ENCODE data around the gene CHCHD3.

The CHCHD3 gene

DNA sequence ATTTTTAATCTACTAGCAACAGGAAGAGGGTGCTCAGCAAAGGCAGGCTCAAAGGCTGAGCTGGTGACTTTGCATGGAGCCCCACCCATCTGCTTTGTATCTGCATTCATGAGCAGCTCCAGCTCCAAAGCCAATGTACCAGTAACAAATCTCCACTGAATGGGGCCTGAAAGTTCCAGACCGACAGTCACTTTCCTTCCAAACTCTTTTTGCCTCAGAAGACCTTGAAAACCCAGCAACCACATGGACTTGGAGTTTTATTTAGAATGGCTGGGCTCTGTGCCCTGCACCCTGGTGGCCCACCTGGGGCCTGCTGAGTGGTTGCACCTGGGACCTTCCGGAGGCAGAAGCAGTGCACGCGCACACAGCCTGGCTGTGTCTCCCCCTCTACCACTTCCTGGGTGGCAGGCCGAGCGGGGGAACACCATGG is 310.6 kb downstream of the CHCHD3 start:
- H4K20me1 ChIP-seq (ENCODE audit: insufficient read depth), result no peaks in the 10 kb centered on the region
- no peak overlapping the region for H2AFZ ChIP-seq (ENCODE audit: low read depth)
- H3K27me3 ChIP-seq (ENCODE audit: insufficient read depth, low read depth), result no peaks in the 10 kb centered on the region
- no peak overlapping the region for H3K9ac ChIP-seq
- H3K79me2 ChIP-seq (ENCODE audit: insufficient read depth, low read depth), result no peaks in the 10 kb centered on the region
- no peaks in the 10 kb centered on the region for H3K4me1 ChIP-seq (ENCODE audit: low read depth, poor library complexity, severe bottlenecking)
- TF ChIP-seq, protein P1, sequence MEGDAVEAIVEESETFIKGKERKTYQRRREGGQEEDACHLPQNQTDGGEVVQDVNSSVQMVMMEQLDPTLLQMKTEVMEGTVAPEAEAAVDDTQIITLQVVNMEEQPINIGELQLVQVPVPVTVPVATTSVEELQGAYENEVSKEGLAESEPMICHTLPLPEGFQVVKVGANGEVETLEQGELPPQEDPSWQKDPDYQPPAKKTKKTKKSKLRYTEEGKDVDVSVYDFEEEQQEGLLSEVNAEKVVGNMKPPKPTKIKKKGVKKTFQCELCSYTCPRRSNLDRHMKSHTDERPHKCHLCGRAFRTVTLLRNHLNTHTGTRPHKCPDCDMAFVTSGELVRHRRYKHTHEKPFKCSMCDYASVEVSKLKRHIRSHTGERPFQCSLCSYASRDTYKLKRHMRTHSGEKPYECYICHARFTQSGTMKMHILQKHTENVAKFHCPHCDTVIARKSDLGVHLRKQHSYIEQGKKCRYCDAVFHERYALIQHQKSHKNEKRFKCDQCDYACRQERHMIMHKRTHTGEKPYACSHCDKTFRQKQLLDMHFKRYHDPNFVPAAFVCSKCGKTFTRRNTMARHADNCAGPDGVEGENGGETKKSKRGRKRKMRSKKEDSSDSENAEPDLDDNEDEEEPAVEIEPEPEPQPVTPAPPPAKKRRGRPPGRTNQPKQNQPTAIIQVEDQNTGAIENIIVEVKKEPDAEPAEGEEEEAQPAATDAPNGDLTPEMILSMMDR (conservative IDR thresholded peaks at IDR 0.05; ENCODE audit: low read depth, low read length), result no peak
- H3K36me3 ChIP-seq (ENCODE audit: insufficient read depth), result no peaks in the 10 kb centered on the region
- no peak overlapping the region for H3K4me2 ChIP-seq
- H3K4me3 ChIP-seq (IDR thresholded peaks at IDR 0.05; ENCODE audit: insufficient read depth, low read depth, low read length), result no peak overlapping the region
- H3K27ac ChIP-seq, result no peak overlapping the region

DNA sequence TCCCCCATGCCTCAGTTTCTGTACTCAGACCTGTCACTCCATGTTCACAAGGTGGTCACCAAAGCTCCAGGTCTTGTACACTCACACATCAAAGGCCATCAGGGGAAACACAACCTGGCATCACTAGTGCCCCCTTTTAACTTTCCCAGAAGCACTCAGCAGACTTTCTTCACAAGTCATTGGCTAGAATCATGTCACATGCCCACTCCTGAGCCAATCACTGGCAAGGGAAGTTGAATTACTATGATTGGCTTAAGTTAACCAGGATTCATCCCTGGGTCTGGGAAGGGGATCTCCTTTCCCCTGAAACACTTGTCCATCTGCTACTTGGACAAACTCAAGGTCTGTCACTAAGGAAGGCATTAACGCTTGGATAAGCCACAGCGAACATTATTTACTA is 311.8 kb downstream of the CHCHD3 start:
- H3K4me1 ChIP-seq (ENCODE audit: low read depth, poor library complexity, severe bottlenecking), result no peaks in the 10 kb centered on the region
- no peak overlapping the region for H3K4me2 ChIP-seq
- no peak overlapping the region for H3K4me3 ChIP-seq (IDR thresholded peaks at IDR 0.05; ENCODE audit: insufficient read depth, low read depth, low read length)
- no peaks in the 10 kb centered on the region for H3K27me3 ChIP-seq (ENCODE audit: insufficient read depth, low read depth)
- TF ChIP-seq, protein P1 (conservative IDR thresholded peaks at IDR 0.05; ENCODE audit: low read depth, low read length), result no peak
- no peak overlapping the region for H3K27ac ChIP-seq
- H3K36me3 ChIP-seq (ENCODE audit: insufficient read depth), result no peaks in the 10 kb centered on the region
- H4K20me1 ChIP-seq (ENCODE audit: insufficient read depth), result no peaks in the 10 kb centered on the region
- no peak overlapping the region for H2AFZ ChIP-seq (ENCODE audit: low read depth)
- no peak overlapping the region for H3K9ac ChIP-seq
- H3K79me2 ChIP-seq (ENCODE audit: insufficient read depth, low read depth), result no peaks in the 10 kb centered on the region

DNA sequence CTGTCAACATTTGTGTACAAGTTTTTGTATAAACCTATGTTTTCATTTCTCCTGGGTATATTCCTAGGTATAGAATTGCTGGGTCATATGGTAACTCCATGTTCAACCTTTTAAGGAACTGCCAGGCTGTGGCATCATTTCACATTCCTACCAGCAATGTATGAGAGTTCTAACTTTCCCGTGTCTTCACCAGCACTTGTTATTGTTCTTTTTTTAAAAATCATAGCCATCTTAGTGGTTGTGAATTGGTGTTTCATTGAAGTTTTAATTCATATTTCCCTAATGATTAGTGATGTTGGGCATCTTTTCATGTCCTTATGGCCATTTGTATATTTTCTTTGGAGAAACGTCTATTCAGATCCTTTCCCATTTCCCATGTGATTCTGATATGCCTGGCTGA is 312.6 kb downstream of the CHCHD3 start:
- Histone ChIP-seq H3K27ac (no peak overlapping the region), H2AFZ (ENCODE audit: low read depth) (no peak overlapping the region), H3K4me2 (no peak overlapping the region), H3K27me3 (ENCODE audit: insufficient read depth, low read depth) (no peaks in the 10 kb centered on the region), H3K9ac (no peak overlapping the region), H3K36me3 (ENCODE audit: insufficient read depth) (no peaks in the 10 kb centered on the region), H4K20me1 (ENCODE audit: insufficient read depth) (no peaks in the 10 kb centered on the region), H3K4me3 (IDR thresholded peaks at IDR 0.05; ENCODE audit: insufficient read depth, low read depth, low read length) (no peak overlapping the region), H3K79me2 (ENCODE audit: insufficient read depth, low read depth) (no peaks in the 10 kb centered on the region), H3K4me1 (ENCODE audit: low read depth, poor library complexity, severe bottlenecking) (no peaks in the 10 kb centered on the region)
- TF ChIP-seq, protein P1 (conservative IDR thresholded peaks at IDR 0.05; ENCODE audit: low read depth, low read length), result no peak

DNA sequence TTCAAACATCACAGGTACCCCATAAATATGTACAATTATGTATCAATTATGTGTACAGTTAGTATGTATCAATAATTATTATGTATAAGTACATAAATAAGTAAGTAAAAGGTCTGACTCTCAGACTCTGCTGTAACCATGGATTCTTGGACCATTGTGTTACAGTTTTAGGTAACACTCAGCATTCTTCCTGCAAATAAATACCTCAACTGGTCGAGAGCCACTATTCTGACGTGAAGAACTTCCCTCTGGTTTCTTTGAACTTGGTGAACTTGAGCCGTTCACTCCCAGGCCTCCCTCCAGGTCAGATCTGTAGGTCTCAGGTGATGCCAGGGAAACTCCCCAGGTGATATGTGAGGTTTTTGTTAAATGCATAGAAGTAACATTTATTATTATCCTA is 313.8 kb downstream of the CHCHD3 start:
- H3K4me3 ChIP-seq (IDR thresholded peaks at IDR 0.05; ENCODE audit: insufficient read depth, low read depth, low read length), result no peak overlapping the region
- H3K4me2 ChIP-seq, result no peak overlapping the region
- no peaks in the 10 kb centered on the region for H3K27me3 ChIP-seq (ENCODE audit: insufficient read depth, low read depth)
- no peaks in the 10 kb centered on the region for H3K79me2 ChIP-seq (ENCODE audit: insufficient read depth, low read depth)
- H3K36me3 ChIP-seq (ENCODE audit: insufficient read depth), result no peaks in the 10 kb centered on the region
- no peak overlapping the region for H2AFZ ChIP-seq (ENCODE audit: low read depth)
- no peak overlapping the region for H3K27ac ChIP-seq
- H3K4me1 ChIP-seq (ENCODE audit: low read depth, poor library complexity, severe bottlenecking), result no peaks in the 10 kb centered on the region
- no peak overlapping the region for H3K9ac ChIP-seq
- H4K20me1 ChIP-seq (ENCODE audit: insufficient read depth), result no peaks in the 10 kb centered on the region
- TF ChIP-seq, protein P1 (conservative IDR thresholded peaks at IDR 0.05; ENCODE audit: low read depth, low read length), result no peak
